ENCODE data around the gene MRM1.
A peak's percentile ranks its signal among the peaks of the same experiment; 100 is the strongest.
"Not testable (repeated sequence)": the region's sequence is repeated elsewhere in the genome, so short reads cannot be mapped to it uniquely, and the experiment has no call there.

Gene MRM1

DNA sequence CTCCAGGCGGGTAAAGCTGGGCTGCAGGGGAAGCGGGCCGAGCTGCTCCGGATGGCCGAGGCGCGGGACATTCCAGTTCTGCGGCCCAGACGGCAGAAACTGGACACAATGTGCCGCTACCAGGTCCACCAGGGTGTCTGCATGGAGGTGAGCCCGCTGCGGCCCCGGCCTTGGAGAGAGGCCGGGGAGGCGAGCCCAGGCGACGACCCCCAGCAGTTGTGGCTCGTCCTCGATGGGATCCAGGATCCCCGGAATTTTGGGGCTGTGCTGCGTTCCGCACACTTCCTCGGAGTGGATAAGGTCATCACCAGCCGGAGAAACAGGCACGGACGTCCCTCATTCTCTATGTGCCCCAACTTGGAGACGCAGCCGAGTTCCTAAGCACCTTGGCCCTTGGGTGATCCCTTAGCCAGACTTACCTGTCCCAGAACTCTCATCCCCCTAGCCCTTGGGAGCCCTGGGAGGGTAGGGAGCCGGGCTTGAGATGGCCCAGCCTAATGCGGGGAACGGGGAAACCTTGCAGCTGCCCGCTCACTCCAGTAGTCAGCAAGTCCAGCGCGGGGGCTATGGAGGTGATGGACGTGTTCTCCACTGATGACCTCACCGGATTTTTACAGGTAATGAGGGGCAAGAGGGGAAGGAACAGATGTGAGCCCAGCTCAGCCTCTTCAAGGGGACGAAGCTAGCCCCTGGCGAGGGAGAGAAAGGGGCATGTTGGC, 806 bp downstream of the MRM1 start:
- no peak for DNase-seq

DNA sequence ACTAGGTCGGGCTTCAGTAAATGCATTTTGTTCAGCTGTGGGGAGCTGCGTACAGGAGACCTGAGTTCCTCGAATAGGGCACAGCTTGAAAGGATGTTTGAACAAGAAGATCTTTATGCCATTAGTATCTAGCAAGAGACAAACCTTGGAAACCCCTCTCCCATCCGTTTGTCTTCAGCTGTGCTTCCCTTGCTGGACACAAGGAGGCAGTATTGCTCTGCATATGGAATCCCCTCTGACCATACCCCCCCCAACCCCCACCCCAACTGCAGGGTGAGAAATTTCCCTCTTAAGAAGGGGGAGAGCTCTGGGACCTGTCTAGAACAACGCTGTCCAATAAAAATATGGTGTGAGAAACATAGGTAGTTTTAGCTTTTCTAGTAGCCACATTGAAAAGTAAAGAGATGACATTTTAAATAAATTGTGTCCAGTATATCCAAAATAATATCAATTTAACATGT, 1.6 kb downstream of the MRM1 start:
- DNase-seq: no peak

DNA sequence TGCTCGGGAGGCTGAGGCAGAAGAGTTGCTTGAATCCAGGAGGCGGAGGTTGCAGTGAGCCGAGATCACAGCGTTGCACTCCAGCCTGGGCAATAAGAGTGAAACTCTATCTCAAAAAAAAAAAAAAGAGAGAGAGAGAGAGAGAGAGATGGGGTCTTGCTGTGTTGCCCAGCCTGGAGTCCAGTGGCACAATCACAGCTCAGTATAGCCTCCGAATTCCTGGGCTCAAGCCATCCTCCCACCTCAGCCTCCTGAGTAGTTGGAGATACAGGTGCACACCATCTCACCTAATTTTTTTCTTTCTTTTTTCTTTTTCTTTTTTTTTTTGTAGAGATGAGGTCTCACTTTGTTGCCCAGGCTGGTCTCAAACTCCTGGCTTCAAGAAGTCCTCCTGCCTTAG, 3.6 kb downstream of the MRM1 start:
- DNase-seq: not testable (repeated sequence)

DNA sequence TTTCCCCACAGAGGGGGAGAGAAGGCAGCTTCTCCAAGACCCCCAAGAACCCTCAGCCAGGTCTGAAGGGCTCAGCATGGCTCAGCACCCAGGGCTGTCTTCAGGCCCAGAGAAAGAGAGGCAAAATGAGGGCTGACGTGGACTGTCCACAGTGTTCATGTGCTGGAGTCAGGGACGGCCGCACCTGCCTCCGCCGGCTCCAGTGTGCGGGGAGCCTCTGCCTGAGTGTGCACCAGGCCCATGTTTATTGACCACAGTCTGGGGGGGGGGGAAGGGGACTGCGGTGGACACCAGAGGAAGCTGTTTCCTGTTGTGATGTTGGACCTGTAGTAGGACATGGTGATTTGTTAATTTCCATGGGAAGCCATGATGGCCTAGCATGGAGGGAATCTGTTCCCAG, 6.9 kb downstream of the MRM1 start:
- DNase-seq: no peak

DNA sequence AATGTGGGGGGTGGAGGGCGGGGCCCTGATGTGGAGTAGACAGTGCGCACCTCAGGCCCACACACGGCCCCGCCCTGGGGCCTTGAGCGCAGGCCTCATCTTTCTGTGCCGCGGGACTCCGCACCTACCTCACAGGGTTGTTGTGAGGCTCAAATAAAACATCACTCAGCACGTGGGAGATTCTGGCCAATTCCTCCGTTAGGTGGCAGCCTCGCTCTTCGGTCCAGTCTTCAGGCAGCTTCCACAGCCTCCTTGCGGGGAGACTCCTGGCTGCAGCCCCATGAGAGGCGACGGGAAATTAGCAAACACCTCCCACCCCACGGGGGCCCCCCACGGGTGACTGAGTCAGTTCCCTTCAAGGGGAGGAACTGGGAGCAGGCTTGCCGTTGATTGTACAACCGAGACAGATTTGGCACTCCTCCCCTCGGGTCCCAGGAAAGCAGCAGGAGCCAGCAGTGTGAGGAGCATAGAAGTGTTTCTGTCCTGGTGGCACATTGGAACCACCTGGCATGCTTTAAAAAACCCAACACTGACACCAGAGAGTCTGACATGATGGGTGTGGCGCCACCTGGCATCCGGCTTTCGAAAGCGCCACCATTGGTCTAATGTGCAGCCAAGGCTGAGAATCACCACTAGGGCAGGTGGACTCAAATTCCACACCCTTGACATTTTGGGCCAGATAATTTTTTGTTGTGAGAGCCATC, 7.6 kb downstream of the MRM1 start:
- DNase-seq: peak; percentile 32

DNA sequence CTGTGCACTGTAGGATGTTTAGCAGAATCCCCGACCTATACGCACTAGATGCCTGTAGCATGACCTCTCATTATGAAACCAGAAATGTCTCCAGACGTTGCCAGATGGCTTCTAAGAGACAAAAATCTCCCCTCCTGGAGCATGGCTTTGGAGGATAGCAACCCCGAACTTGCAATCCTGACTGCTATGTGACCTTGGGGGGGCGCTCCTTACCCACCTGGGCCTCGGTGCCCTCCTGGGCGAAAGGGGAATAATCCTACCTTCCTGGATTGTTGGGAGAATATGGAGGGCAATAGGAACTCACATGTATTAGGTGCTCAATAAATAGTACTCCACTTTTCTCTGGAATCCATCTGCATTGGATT, 8.1 kb downstream of the MRM1 start:
- no peak for DNase-seq

DNA sequence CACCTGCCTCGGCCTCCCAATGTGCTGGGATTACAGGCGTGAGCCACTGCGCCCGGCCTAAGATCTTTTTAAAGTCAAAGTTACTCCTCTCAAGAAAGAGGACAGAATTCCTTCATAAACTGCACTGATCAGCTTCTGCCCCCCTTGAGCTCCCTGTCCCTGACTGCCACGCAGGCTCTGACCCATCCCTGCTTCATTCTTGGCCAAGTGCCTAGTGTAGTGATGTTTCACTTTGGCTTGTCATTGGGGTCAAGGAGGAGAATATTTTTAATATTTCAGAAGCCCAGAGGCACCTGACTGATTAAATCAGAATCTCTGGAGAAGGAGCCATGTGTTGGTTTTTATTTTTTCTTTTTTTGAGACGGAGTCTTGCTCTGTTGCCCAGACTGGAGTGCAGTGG, 9.1 kb downstream of the MRM1 start:
- DNase-seq: no peak

DNA sequence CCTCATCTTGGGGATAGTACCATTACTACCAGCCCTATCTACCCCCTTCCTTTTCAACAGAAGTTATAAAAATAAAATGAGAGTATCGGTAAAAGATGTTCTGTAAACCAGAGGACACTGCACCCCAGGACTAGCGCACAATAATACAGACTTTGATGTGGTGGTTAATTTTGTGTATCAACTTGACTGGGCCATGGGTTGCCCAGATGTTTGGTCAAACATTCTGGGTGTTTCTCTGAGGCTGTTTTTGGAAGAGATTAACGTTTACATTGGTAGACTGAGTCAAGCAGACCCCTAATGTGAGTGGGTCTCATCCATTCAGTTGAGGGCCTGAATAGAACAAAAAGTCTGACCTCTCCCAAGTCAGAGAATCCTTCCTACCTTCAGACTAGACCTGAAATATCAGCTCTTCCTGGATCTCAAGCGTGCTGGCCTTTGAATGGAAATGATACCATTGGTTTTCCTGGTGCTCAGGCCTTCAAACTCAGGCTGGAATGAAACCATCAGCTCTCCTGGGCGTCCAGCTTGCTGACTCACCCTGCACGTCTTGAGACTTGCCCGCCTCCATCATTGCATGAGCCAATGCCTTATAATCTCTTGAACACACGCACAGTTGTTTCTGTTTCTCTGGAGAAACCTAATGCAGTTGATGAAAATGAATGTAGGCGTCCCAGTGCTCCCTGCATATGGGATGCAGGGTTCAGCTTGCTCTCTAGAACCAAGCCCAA, 10.1 kb downstream of the MRM1 start:
- peak; percentile 16 for DNase-seq

DNA sequence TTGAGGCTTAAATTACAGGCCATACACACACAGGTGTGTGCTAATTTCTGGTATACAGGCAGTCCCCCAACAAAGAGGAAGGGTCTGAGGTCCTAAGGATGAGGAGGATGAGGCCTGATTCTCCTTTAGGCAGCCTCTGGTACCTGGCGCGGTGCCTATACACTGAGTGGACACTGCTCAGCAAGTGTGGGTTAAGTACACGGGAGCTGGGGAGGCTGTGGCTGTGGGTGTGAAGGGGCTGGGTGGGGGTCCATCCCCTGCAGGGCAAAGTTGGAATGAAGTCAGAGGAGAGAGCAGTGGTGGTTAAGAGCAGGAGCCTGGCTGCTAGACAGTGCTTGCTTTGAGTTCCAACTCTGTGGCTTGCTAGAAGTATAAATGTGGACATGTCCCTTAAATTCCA, 10.9 kb downstream of the MRM1 start:
- DNase-seq: no peak

DNA sequence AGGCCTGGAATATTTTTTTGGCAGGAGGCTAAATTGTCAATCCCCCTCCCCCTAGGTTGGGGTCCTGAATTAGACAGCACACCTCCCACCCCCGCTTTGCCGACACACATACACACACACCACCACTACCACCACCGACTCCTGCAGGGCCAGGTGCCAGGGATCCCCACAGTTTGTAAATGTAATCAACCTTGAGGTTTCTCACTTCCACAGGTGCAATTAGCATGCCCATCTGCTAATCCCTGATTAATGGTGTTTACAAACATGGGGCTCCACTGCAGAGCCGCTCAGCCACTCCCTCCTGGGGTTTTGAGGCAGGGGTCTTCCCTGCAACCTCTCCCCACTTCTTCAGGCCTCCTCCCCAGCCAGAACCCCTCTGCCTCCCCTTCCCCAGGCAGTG, 11.8 kb downstream of the MRM1 start:
- DNase-seq: no peak

DNA sequence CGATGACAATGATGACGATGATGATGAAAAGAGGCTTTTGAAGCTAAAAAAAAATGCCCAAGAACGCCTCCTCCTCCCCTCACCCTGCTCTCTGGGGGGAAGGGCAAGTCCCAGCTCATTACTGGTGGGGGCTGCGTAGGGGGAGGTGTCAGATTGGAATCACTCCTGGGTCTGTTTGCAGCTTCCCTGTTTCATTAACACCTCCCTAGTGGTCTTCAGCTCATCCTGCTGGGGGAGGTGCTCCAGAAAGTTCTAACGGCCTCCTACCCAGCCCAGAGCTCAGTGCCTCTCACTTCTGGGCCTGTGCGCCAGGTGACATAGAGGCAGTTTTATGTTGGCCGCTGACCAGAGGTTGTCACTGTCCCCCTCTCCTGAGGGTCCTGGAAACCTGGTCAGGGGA, 12.7 kb downstream of the MRM1 start:
- no peak for DNase-seq

DNA sequence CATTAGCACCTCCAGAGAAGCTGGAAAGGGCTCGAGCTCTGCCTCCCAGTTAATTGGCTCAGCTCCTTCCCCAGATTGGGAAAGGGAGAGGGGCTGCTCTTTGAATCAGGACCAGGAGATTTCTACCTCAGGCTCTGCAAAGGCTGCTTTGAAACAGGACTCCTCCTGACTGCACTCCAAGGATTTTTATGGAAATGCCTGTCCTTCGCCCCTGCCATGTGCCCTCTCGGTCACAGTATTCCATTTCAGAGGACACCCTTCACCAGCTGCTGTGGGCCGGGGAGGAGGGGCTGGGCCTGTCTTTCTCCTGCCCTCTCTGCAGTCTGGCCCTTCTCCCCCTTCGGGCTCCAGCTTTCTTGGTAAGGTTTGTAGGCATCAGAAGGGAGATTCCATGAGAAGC, 13.6 kb downstream of the MRM1 start:
- no peak for DNase-seq

DNA sequence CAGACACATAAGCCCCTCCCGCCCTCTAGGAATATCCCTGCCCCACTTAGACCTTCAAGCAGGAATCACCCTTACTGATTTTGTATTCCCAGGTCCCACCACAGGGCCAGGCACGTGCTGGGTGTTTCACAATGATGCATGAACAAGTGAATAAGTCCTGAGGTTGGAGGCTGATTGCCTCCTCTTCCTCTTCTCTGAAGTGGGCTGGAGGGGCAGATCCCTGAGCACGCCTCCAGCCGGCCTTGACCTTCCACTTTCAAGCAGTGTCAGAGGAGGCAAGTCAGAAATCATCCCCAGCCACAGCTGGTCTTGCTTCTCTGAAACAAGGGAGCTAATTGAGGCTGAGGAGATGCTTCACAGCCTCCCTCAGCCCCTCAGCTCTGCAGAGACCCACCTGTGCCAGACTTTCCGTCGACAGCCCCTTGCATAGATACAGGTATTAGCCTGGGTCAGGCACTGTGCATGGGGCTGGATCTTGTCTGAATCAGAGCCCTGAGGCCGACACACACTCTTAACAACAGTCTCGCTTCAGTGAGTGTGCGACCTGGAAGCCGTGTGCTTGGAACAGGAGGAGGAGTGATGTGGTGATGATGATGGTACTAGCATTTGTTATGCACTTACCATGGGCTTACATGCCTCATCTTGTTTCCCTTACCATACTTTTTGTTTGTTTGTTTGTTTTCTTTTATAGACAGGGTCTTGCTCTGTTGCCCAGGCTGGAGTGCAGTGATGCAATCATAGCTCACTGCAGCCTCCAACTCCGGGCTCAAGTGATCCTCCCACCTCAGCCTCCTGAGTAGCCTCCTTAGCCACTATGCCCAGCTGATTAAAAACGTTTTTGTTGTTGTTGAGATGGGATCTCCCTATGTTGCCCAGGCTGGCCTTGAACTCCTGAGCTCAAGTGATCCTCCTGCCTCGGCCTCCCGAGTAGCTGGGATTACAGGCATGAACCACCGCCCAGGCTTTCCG, 15.0 kb downstream of the MRM1 start:
- DNase-seq: no peak

DNA sequence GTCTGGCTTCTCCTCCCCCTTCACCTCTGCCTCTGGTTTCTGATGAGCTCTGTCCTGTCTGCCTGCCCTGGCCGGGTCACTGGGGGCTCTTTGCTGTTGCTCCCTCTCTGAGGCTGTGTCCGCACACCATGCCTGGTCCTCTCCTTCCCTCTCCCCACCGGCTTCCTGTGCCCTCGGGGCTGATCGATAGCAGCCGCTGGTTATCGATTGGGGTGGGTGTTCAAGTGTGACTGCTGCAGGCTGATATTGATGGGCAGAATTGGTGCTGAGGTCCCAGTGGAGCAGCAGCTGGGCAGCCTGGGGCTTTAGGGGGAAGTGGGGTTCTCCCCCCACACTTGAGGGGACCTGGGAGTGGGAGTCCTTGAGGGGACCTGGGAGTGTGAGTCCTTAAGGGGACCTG, 16.4 kb downstream of the MRM1 start:
- no peak for DNase-seq

DNA sequence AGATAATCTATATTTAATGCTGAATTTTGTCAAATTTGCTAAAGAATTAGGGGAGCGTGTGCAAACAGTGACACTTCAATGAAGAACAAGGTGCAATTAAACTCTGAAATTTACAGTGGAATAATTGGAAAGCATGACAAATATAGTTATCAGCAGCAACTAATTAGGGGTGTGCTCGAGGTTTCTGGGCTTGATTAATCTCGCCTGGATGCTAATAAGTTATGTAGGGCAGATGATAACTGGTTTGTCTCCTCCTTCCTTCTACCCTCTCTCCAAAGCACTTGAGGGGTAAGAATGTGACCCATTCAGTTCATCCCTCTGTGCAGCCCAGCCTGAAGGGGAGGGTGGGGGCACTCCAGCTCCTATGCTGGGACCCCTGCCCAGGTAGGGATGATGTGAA, 21.9 kb downstream of the MRM1 start:
- no peak for DNase-seq

DNA sequence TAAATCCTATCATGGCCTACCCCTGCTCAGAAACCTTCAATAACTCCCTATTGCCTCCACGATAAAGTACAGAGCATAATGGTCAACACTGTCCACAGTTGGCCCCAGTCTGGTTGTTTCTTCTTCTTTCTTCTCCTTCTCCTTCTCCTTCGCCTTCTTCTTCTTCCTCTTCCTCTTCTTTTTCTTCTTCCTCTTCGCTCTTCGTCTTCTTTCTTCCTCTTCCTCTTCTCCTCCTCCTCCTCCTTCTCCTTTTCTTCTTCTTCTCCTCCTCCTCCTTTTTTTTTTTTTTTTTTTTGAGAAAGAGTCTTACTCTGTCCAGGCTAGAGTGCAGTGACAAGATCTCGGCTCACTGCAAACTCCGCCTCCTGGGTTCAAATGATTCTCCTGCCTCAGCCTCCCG, 23.8 kb downstream of the MRM1 start:
- DNase-seq: no peak

DNA sequence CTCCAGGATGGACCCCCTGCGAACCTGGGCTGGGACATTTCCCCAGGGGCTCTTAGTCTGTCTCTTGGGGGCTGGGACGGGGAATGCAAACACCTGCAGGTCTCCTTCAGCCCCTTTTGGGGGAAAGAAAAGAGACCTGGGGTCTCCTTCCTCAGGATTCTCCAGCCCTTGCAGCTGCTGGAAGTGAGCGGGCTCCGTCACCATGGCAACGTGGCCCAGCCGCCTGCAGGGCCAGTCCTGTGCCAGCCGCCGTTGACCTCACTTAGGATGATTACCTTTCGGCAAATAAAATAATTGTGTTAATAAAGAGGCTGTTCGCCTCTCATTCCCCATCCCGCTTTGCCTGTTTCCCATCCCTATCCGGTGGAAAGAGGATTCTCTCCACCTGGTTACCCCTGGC, 25.7 kb downstream of the MRM1 start:
- no peak for DNase-seq

DNA sequence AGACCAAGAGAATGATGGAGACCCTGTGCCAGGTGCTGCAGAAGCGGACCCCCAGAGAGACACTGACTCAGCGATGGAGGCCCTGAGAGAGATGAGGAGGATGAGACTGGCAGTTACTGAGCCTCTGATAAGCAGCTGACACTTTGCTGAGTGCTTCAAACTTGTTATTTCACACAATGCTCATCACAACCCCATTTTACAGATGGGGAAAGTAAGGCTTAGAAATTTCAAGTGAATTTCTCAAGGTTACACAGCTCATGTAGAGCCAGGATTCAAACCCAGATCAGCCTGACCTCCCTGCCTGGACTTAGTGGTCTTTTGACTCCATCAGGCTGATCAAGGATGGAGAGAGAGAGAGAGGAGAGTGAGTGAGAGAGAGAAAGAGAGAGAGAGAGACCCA, 27.2 kb downstream of the MRM1 start:
- no peak for DNase-seq

DNA sequence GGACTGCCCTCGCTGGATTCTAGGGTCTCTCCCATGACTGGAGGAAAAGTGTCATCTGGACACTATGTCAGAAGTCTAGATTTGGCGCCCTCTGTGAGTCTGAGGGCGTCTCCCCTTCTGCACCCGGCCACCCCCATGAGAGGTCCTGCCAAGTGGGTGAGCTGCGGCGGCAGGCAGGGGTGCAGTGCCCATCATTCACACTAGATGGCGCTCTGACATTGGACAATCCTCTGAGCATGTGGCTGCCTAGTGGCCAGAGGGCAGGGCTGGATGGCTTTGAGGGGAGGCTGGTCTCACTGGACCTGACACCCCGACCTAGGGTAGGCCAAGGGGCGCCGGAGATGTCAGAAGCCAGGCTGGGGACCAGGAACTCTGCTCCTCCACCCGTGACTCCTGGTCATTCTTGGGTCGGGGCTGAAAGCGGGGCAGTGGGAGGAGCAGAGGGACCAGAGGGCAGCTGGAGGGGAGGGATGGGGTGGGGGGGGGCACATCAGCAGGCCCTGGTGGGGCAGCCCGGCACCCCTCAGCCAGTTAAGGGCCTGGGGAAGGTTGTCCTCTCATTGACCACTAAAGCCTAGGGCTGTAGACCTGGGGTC, 28.0 kb downstream of the MRM1 start:
- DNase-seq: peak; percentile 26

DNA sequence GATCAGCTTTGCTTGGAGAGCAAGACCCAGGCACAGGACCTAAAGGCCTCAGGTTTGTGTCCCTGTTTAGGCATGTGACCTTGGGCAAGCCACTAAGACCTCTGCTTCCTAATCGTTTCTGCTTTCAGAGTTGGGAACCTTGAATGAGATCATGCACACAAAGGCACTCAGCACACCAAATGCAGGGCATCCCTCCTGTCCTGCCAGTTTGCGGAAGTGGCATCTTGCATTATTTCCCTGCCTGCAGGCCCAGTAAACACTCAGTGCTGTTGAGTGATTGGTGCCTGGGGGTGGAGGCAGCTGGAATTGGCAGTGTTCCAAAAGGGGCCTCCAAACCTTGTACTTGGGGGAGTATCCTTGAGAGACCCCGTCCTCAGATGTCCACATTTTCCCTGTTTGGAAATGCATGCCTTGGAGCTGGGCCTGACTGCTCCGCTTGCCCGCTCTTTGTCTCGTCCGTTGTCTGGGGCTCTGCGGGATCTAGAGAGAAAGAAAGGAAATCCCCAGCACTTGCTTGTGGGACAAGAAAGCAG, 28.7 kb downstream of the MRM1 start:
- DNase-seq: no peak

DNA sequence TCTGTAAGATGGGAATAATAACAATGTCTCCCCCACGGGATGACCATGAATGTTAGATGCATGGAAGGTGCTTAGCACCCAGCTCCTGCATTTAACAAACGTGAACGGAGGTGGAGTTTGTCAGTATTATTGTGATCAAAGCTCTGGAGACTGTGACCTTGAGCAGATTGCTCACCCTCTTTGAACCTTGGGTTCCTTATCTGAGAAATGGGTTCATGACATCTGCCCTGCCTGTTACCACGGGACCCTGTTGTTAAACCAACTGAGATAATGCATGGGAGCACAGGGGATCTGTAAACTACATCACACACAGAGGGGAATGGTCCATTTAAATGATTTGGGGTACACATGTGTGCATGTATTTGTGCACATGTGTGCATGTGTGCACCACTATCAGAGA, 29.6 kb downstream of the MRM1 start:
- DNase-seq: no peak

Measured in GOT3 (cell line).